WERI-Rb-1 (cell line): ENCODE measurements around the gene ADGRD2.

Source experiments
- DNase-seq: peaks from one replicate; pipeline ENCODE4 v3.0.0-alpha.2; 2020
- H3K27ac ChIP-seq: fragments of 250-450 bp; sonication (Bioruptor Pico); 2 replicates; pipeline ENCODE4 v1.5.1; 2020; ENCODE audit warnings: mild to moderate bottlenecking, moderate library complexity
- H3K27me3 ChIP-seq: fragments of 250-450 bp; sonication (Bioruptor Pico); 2 replicates; pipeline ENCODE4 v1.5.1; 2021; ENCODE audit warnings: mild to moderate bottlenecking, low read depth, moderate library complexity; ENCODE audit not compliant: insufficient read depth, severe bottlenecking
- H3K36me3 ChIP-seq: fragments of 250-450 bp; sonication (Bioruptor Pico); 2 replicates; pipeline ENCODE4 v1.5.1; 2020; ENCODE audit warnings: mild to moderate bottlenecking, moderate library complexity
- H3K4me3 ChIP-seq: 2 replicates; pipeline ENCODE4 v1.5.1; 2011; ENCODE audit warnings: low read depth, mild to moderate bottlenecking, control low read depth, low read length
- H3K9me3 ChIP-seq: fragments of 250-450 bp; sonication (Bioruptor Pico); 2 replicates; pipeline ENCODE4 v1.5.1; 2021; ENCODE audit warnings: mild to moderate bottlenecking, moderate library complexity; ENCODE audit not compliant: severe bottlenecking
- CTCF ChIP-seq: IDR thresholded peaks from 2 replicates; pipeline ENCODE4 v1.5.1; 2011; ENCODE audit warnings: low read depth, mild to moderate bottlenecking, control low read depth, inconsistent platforms, low read length

Gene ADGRD2

GRCh38 chr9:124485201-124485600 lies 35.0 kb downstream of the ADGRD2 start:
- H3K27me3 ChIP-seq: no peaks in the 10 kb centered on the region
- no peak for TF ChIP-seq CTCF
- H3K9me3 ChIP-seq: no peaks in the 10 kb centered on the region
- DNase-seq: peak; percentile 79
- H3K27ac ChIP-seq: peak overlapping the region; percentile 54
- H3K36me3 ChIP-seq: no peaks in the 10 kb centered on the region
- no peak overlapping the region for H3K4me3 ChIP-seq

- Histone ChIP-seq H3K27me3 (no peaks in the 10 kb centered on the region), H3K36me3 (no peaks in the 10 kb centered on the region), H3K4me3 (no peak overlapping the region), H3K27ac (peak overlapping the region; percentile 54), H3K9me3 (no peaks in the 10 kb centered on the region)
- DNase-seq: peak; percentile 62
- TF ChIP-seq CTCF: no peak
Observed at GRCh38 chr9:124485936-124486335, 35.7 kb downstream of the ADGRD2 start.

- TF ChIP-seq CTCF: no peak
- no peaks in the 10 kb centered on the region for H3K27me3 ChIP-seq
- DNase-seq: no peak
- H3K27ac ChIP-seq: no peak overlapping the region
- H3K9me3 ChIP-seq: no peaks in the 10 kb centered on the region
- no peaks in the 10 kb centered on the region for H3K36me3 ChIP-seq
- H3K4me3 ChIP-seq: no peak overlapping the region
Observed at GRCh38 chr9:124486778-124487259, 36.6 kb downstream of the ADGRD2 start.

GRCh38 chr9:124487260-124488182 lies 37.3 kb downstream of the ADGRD2 start:
- no peak for DNase-seq
- Histone ChIP-seq H3K9me3 (no peaks in the 10 kb centered on the region), H3K4me3 (no peak overlapping the region), H3K27me3 (no peaks in the 10 kb centered on the region), H3K36me3 (no peaks in the 10 kb centered on the region), H3K27ac (peak overlapping the region; percentile 7; the same call in 1 of the 2 replicates)
- TF ChIP-seq CTCF: no peak

- Histone ChIP-seq H3K4me3 (no peak overlapping the region), H3K27me3 (no peaks in the 10 kb centered on the region), H3K27ac (no peak overlapping the region; the same call in none of the 2 replicates), H3K36me3 (no peaks in the 10 kb centered on the region), H3K9me3 (no peaks in the 10 kb centered on the region)
- DNase-seq: no peak
- no peak for TF ChIP-seq CTCF
Observed at GRCh38 chr9:124488641-124489210, 38.5 kb downstream of the ADGRD2 start.
